Fibroblast of skin of abdomen (primary cell): ENCODE results near the gene CD82. TPM values are rescaled to one million over a fixed set of nuclear protein-coding genes. Genes with fewer than 3 reads are reported as not detected.

Experiments used
- DNase-seq: peaks from one replicate; pipeline ENCODE4 v3.0.0-alpha.2; 2013
- polyA plus RNA-seq, 2 experiments: library from polyadenylated mRNA; unstranded; fragments of 120-200 nt; gene quantifications; one replicate each; pipeline ENCODE4 v1.2.1, GENCODE V29; 2013; ENCODE audit not compliant: insufficient read length in 2 of 2

The CD82 gene
- polyA plus RNA-seq (2013, experiment 1 of 2; ENCODE audit: insufficient read length) = 41.9 TPM
- polyA plus RNA-seq (2013, experiment 2 of 2; ENCODE audit: insufficient read length) = 42.8 TPM

GRCh38 chr11:44565211-44565952 is at the start of gene CD82:
CD82 (plus strand) TSS chr11:44565663; CDS start chr11:44594663, 29,000 bp downstream.
- peak; percentile 99 for DNase-seq

GRCh38 chr11:44516688-44517507 is 48.6 kb upstream of the CD82 start:
- no peak for DNase-seq

- no peak for DNase-seq
Observed at GRCh38 chr11:44517541-44517940, 47.9 kb upstream of the CD82 start.

GRCh38 chr11:44518968-44519550 is 46.4 kb upstream of the CD82 start:
- no peak for DNase-seq

- DNase-seq = no peak
Observed at GRCh38 chr11:44519989-44520737, 45.3 kb upstream of the CD82 start.

GRCh38 chr11:44521148-44521547 is 44.3 kb upstream of the CD82 start:
- no peak for DNase-seq

- DNase-seq = no peak
Observed at GRCh38 chr11:44522294-44522693, 43.2 kb upstream of the CD82 start.

- DNase-seq = no peak
Observed at GRCh38 chr11:44524346-44524745, 41.1 kb upstream of the CD82 start.

GRCh38 chr11:44524751-44525201 is 40.7 kb upstream of the CD82 start:
- peak; percentile 25 for DNase-seq

GRCh38 chr11:44525473-44526252 is 39.8 kb upstream of the CD82 start:
- no peak for DNase-seq

GRCh38 chr11:44526438-44526837 is 39.0 kb upstream of the CD82 start:
- no peak for DNase-seq

GRCh38 chr11:44527476-44527875 is 38.0 kb upstream of the CD82 start:
- DNase-seq = no peak

GRCh38 chr11:44528103-44528502 is 37.4 kb upstream of the CD82 start:
- DNase-seq = no peak

GRCh38 chr11:44528581-44528980 is 36.9 kb upstream of the CD82 start:
- DNase-seq = no peak

GRCh38 chr11:44529895-44530412 is 35.5 kb upstream of the CD82 start:
- no peak for DNase-seq

- DNase-seq = peak; percentile 33
Observed at GRCh38 chr11:44530413-44531115, 34.9 kb upstream of the CD82 start.

GRCh38 chr11:44531116-44531504 is 34.4 kb upstream of the CD82 start:
- DNase-seq = no peak

GRCh38 chr11:44531636-44532035 is 33.8 kb upstream of the CD82 start:
- no peak for DNase-seq

- DNase-seq = no peak
Observed at GRCh38 chr11:44532809-44533208, 32.7 kb upstream of the CD82 start.

GRCh38 chr11:44533921-44534711 is 31.3 kb upstream of the CD82 start:
- no peak for DNase-seq
